Activated CD4-positive, alpha-beta T cell treated with anti-CD3 and anti-CD28 coated beads for 36 hours (primary cell): ENCODE data around the gene AP4B1. TPM values are rescaled to one million over a fixed set of nuclear protein-coding genes. Genes with fewer than 3 reads are reported as not detected.

Experiments
- ATAC-seq: fragments of 200-7000 bp; cut with Tn5 transposase; one replicate; pipeline ENCODE4 v1.10.0; 2021; ENCODE audit warnings: mild to moderate bottlenecking, moderate library complexity
- CTCF ChIA-PET: fragments of 350-600 bp; sonication (Branson Sonifier 250); formaldehyde crosslinking; loops from one replicate; lab custom pipeline; 2021; ENCODE audit warnings: antibody characterized with exemption; lab: Charles Lee
- POLR2A ChIA-PET: fragments of 350-600 bp; sonication (Branson Sonifier 250); formaldehyde crosslinking; loops from one replicate; lab custom pipeline; 2021; ENCODE audit warnings: antibody characterized with exemption, inconsistent platforms; lab: Charles Lee
- DNase-seq: peaks from one replicate; pipeline ENCODE4 v3.0.0-alpha.2; 2020
- H3K27ac Mint-ChIP-seq: one replicate; pipeline ENCODE4 v1.8.0; 2021; ENCODE audit warnings: mixed read lengths
- H3K27me3 Mint-ChIP-seq: one replicate; pipeline ENCODE4 v1.8.0; 2021; ENCODE audit warnings: mixed read lengths
- H3K36me3 Mint-ChIP-seq: one replicate; pipeline ENCODE4 v1.8.0; 2021; ENCODE audit warnings: low read depth, mixed read lengths
- H3K4me1 Mint-ChIP-seq: one replicate; pipeline ENCODE4 v1.8.0; 2021; ENCODE audit warnings: mixed read lengths
- H3K4me3 Mint-ChIP-seq: one replicate; pipeline ENCODE4 v1.8.0; 2021; ENCODE audit warnings: mild to moderate bottlenecking, moderate library complexity, mixed read lengths
- H3K9me3 Mint-ChIP-seq: one replicate; pipeline ENCODE4 v1.8.0; 2021; ENCODE audit warnings: low read depth, mixed read lengths
- intact Hi-C, 2 experiments: fragments of 100-400 bp; cut with DNase I in 1 of 2; cut with micrococcal nuclease in 1 of 2; formaldehyde crosslinking; loops; one replicate each; pipeline versions ENCODE4 v1.14.2 to v1.15.1; 2022 to 2024; cut with DNase I, micrococcal nuclease
- total RNA-seq, 2 experiments: library from RNA; stranded (reverse); gene quantifications; one replicate each; pipeline ENCODE4 v1.2.3, GENCODE V29; 2021

Gene AP4B1
- total RNA-seq, 2 experiments from 2014 or later, result 27.7 to 39.2 TPM

- no peak for DNase-seq
- no peak for ATAC-seq
- POLR2A ChIA-PET, result no interaction called here
- H3K27me3 Mint-ChIP-seq, result no peaks in the 10 kb centered on the region
- peaks cover 49% of the 10 kb centered on the region for H3K36me3 Mint-ChIP-seq
- intact Hi-C loops, result no loop called here
- H3K9me3 Mint-ChIP-seq, result peaks cover 6% of the 10 kb centered on the region
- peaks cover 14% of the 10 kb centered on the region for H3K4me1 Mint-ChIP-seq
- no peak overlapping the region for H3K4me3 Mint-ChIP-seq
- no peak overlapping the region for H3K27ac Mint-ChIP-seq
- CTCF ChIA-PET, result no interaction called here
Observed at GRCh38 chr1:113846391-113847035, 58.1 kb downstream of the AP4B1 start.

Other genes starting within 250 kb of the AP4B1 start
- 10 to 100 TPM; 11.3 to 12.2 TPM for gene PHTF1, start 145.3 kb downstream of the AP4B1 start, total RNA-seq
- 10 to 100 TPM; 22.1 to 24.3 TPM for gene RSBN1, start 92.3 kb downstream of the AP4B1 start, total RNA-seq
- gene PTPN22, start 33.1 kb downstream of the AP4B1 start, total RNA-seq, result 10 to 100 TPM; 42.4 to 52.6 TPM
- gene BCL2L15, start 17.2 kb downstream of the AP4B1 start, total RNA-seq, result 1 to 10 TPM; 1.1 to 1.3 TPM
- gene DCLRE1B, start 527 bp upstream of the AP4B1 start, total RNA-seq, result 10 to 100 TPM; 18.2 to 21.8 TPM
- gene HIPK1, start 24.5 kb upstream of the AP4B1 start, total RNA-seq, result 10 to 100 TPM; 42.2 to 50.3 TPM
- under 1 TPM in 1 of 2 experiments, not detected in 1; 0.11 TPM for gene OLFML3, start 74.7 kb upstream of the AP4B1 start, total RNA-seq
- not detected for gene SYT6, start 249.1 kb upstream of the AP4B1 start, total RNA-seq